ENCODE data around the gene USP25.
"Not testable (repeated sequence)": the region's sequence is repeated elsewhere in the genome, so short reads cannot be mapped to it uniquely, and the experiment has no call there.

The USP25 gene

GRCh38 chr21:15731243-15731613 lies 1.4 kb downstream of the USP25 start:
- Histone ChIP-seq H3K27me3 (ENCODE audit: control insufficient read depth in 5 of 5, insufficient read depth in 4 of 5, low read length in 5 of 5) (no peaks in the 10 kb centered on the region), H3K4me1 (ENCODE audit: control insufficient read depth in 5 of 5, insufficient read depth in 5 of 5, low read length in 5 of 5) (peaks cover 0 to 46% (median 31%) of the 10 kb centered on the region in 5 donors), H3K27ac (ENCODE audit: low read depth, low read length) (peak overlapping the region; percentile 88), H3K9ac (ENCODE audit: low read length in 5 of 5) (peak overlapping the region; percentile 77 to 95 (median 92)), H3K4me3 (ENCODE audit: low read depth in 1 of 5, low read length in 5 of 5) (peak overlapping the region; percentile 68 to 96 (median 89)), H3K36me3 (ENCODE audit: control insufficient read depth in 5 of 5, insufficient read depth in 5 of 5, low read length in 5 of 5) (no peaks in the 10 kb centered on the region), H3K9me3 (ENCODE audit: control insufficient read depth in 5 of 5, low read length in 5 of 5) (no peaks in the 10 kb centered on the region)

DNA sequence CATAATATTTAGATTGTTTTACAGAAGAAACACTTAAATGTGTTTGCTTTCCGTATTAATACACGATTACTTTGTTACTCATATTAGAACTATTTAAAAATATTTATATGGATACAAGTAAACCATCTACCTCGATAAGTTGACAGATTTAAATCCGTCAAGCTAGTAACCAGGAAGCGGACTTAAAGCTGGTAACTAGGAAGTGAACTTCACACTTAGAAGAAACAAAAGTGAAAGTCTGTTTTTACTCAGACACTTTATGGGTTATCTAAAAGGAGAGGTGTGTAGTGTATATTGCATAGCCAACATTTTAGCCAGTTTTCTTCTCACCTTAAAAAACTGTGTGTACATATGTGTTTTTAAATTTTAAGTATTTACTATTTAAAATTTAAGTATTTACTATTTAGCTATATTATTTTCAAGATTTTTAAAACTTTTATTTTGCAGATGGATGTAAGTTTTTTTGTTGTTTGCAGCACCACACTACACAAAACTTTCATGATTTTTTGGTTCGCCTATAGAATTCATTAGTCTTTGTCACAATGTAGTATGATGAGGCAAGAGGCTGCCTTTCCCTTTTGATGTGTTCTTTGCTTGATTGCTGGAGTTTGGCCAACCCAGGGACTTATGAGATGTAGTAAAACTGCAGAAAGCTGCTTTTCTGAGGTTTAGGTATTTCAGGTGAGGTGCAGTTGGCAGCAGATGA lies 2.7 kb downstream of the USP25 start:
- Histone ChIP-seq H3K4me3 (ENCODE audit: low read depth in 1 of 5, low read length in 5 of 5) (peak overlapping the region; percentile 68 to 96 (median 89)), H3K27ac (ENCODE audit: low read depth, low read length) (peak overlapping the region; percentile 88), H3K27me3 (ENCODE audit: control insufficient read depth in 5 of 5, insufficient read depth in 4 of 5, low read length in 5 of 5) (no peaks in the 10 kb centered on the region), H3K4me1 (ENCODE audit: control insufficient read depth in 5 of 5, insufficient read depth in 5 of 5, low read length in 5 of 5) (peaks cover 0 to 48% (median 36%) of the 10 kb centered on the region in 5 donors), H3K36me3 (ENCODE audit: control insufficient read depth in 5 of 5, insufficient read depth in 5 of 5, low read length in 5 of 5) (no peaks in the 10 kb centered on the region), H3K9ac (ENCODE audit: low read length in 5 of 5) (peak overlapping the region in 2 of 5 donors; percentile 19 to 77), H3K9me3 (ENCODE audit: control insufficient read depth in 5 of 5, low read length in 5 of 5) (no peaks in the 10 kb centered on the region)

GRCh38 chr21:15732996-15733329 lies 3.2 kb downstream of the USP25 start:
- Histone ChIP-seq H3K27ac (ENCODE audit: low read depth, low read length) (no peak overlapping the region), H3K36me3 (ENCODE audit: control insufficient read depth in 5 of 5, insufficient read depth in 5 of 5, low read length in 5 of 5) (no peaks in the 10 kb centered on the region), H3K27me3 (ENCODE audit: control insufficient read depth in 5 of 5, insufficient read depth in 4 of 5, low read length in 5 of 5) (no peaks in the 10 kb centered on the region), H3K4me3 (ENCODE audit: low read depth in 1 of 5, low read length in 5 of 5) (peak overlapping the region in 4 of 5 donors; percentile 29 to 90 (median 89)), H3K9me3 (ENCODE audit: control insufficient read depth in 5 of 5, low read length in 5 of 5) (no peaks in the 10 kb centered on the region), H3K9ac (ENCODE audit: low read length in 5 of 5) (no peak overlapping the region), H3K4me1 (ENCODE audit: control insufficient read depth in 5 of 5, insufficient read depth in 5 of 5, low read length in 5 of 5) (peaks cover 0 to 49% (median 36%) of the 10 kb centered on the region in 5 donors)

GRCh38 chr21:15735409-15735808 lies 5.6 kb downstream of the USP25 start:
- H3K4me3 ChIP-seq (ENCODE audit: low read depth in 1 of 5, low read length in 5 of 5), result no peak overlapping the region
- H3K27me3 ChIP-seq (ENCODE audit: control insufficient read depth in 5 of 5, insufficient read depth in 4 of 5, low read length in 5 of 5), result no peaks in the 10 kb centered on the region
- H3K27ac ChIP-seq (ENCODE audit: low read depth, low read length), result peak overlapping the region; percentile 52
- H3K9me3 ChIP-seq (ENCODE audit: control insufficient read depth in 5 of 5, low read length in 5 of 5), result no peaks in the 10 kb centered on the region
- H3K4me1 ChIP-seq (ENCODE audit: control insufficient read depth in 5 of 5, insufficient read depth in 5 of 5, low read length in 5 of 5), result peaks cover 0 to 53% (median 50%) of the 10 kb centered on the region in 5 donors
- no peak overlapping the region for H3K9ac ChIP-seq (ENCODE audit: low read length in 5 of 5)
- no peaks in the 10 kb centered on the region for H3K36me3 ChIP-seq (ENCODE audit: control insufficient read depth in 5 of 5, insufficient read depth in 5 of 5, low read length in 5 of 5)

DNA sequence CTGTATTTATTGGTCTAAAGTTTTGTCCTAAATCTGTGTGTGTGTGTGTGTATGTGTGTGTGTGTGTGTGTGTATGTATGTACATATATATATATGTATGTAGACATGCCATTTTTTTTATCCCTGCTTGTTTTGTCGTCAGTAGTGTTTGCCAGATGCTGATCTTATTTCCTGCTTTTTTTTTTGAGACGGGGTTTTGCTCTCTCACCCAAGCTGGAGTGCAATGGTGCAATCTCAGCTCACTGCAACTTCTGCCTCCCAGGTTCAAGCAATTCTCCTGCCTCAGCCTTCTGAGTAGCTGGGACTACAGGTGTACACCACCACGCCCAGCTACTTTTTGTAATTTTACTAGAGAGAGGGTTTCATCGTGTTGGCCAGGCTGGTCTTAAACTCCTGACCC lies 6.1 kb downstream of the USP25 start:
- H3K4me3 ChIP-seq (ENCODE audit: low read depth in 1 of 5, low read length in 5 of 5), result peak overlapping the region; percentile 45 to 53 (median 50)
- H3K9ac ChIP-seq (ENCODE audit: low read length in 5 of 5), result peak overlapping the region in 2 of 5 donors; percentile 7 to 11
- H3K9me3 ChIP-seq (ENCODE audit: control insufficient read depth in 5 of 5, low read length in 5 of 5); H3K36me3 ChIP-seq (ENCODE audit: control insufficient read depth in 5 of 5, insufficient read depth in 5 of 5, low read length in 5 of 5); H3K27me3 ChIP-seq (ENCODE audit: control insufficient read depth in 5 of 5, insufficient read depth in 4 of 5, low read length in 5 of 5): not testable (repeated sequence)
- peaks cover 0 to 51% (median 48%) of the 10 kb centered on the region in 5 donors for H3K4me1 ChIP-seq (ENCODE audit: control insufficient read depth in 5 of 5, insufficient read depth in 5 of 5, low read length in 5 of 5)
- H3K27ac ChIP-seq (ENCODE audit: low read depth, low read length), result peak overlapping the region; percentile 52

DNA sequence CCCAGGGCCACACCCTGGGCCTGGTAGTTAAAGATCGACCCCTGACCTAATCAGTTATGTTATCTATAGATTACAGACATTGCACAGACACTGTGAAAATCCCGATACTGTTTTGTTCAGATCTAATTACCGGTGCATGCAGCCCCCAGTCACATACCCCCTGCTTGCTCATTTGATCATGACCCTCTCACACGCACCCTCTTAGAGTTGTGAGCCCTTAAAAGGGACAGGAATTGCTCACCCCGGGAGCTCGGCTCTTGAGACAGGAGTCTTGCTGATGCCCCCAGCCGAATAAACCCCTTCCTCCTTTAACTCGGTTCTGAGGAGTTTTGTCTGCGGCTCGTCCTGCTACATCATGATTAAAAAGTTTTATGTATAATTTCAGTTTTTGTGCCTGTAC lies 9.0 kb downstream of the USP25 start:
- H3K27me3 ChIP-seq (ENCODE audit: control insufficient read depth in 5 of 5, insufficient read depth in 4 of 5, low read length in 5 of 5); H3K27ac ChIP-seq (ENCODE audit: low read depth, low read length); H3K9me3 ChIP-seq (ENCODE audit: control insufficient read depth in 5 of 5, low read length in 5 of 5); H3K4me3 ChIP-seq (ENCODE audit: low read depth in 1 of 5, low read length in 5 of 5); H3K36me3 ChIP-seq (ENCODE audit: control insufficient read depth in 5 of 5, insufficient read depth in 5 of 5, low read length in 5 of 5); H3K9ac ChIP-seq (ENCODE audit: low read length in 5 of 5): not testable (repeated sequence)
- peaks cover 3 to 57% (median 48%) of the 10 kb centered on the region in 5 donors for H3K4me1 ChIP-seq (ENCODE audit: control insufficient read depth in 5 of 5, insufficient read depth in 5 of 5, low read length in 5 of 5)

GRCh38 chr21:15740383-15740782 lies 10.6 kb downstream of the USP25 start:
- Histone ChIP-seq H3K27ac (ENCODE audit: low read depth, low read length) (no peak overlapping the region), H3K9ac (ENCODE audit: low read length in 5 of 5) (no peak overlapping the region), H3K9me3 (ENCODE audit: control insufficient read depth in 5 of 5, low read length in 5 of 5) (no peaks in the 10 kb centered on the region), H3K27me3 (ENCODE audit: control insufficient read depth in 5 of 5, insufficient read depth in 4 of 5, low read length in 5 of 5) (no peaks in the 10 kb centered on the region), H3K4me3 (ENCODE audit: low read depth in 1 of 5, low read length in 5 of 5) (no peak overlapping the region), H3K4me1 (ENCODE audit: control insufficient read depth in 5 of 5, insufficient read depth in 5 of 5, low read length in 5 of 5) (peaks cover 3 to 56% (median 45%) of the 10 kb centered on the region in 5 donors), H3K36me3 (ENCODE audit: control insufficient read depth in 5 of 5, insufficient read depth in 5 of 5, low read length in 5 of 5) (peaks cover 0 to 5% (median 0%) of the 10 kb centered on the region in 5 donors)

DNA sequence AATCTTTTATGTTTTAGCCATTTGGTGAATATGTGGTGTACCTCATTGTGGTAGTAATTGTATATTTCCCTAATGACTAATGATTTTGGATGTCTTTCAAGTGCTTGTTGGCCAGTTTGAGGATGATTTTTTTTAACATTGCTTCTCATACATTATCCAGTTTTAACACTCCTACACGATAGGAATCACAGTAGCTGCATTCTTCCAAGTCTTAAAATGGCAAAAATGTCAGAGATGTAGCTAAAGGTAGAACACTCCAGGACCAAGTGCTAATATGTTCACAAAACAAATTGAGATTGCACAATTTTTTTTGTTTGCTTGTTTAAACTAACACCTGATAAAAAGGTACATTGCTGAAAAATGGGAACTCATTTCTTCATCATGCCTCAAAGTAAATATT lies 11.7 kb downstream of the USP25 start:
- no peaks in the 10 kb centered on the region for H3K27me3 ChIP-seq (ENCODE audit: control insufficient read depth in 5 of 5, insufficient read depth in 4 of 5, low read length in 5 of 5)
- peaks cover 3 to 46% (median 36%) of the 10 kb centered on the region in 5 donors for H3K4me1 ChIP-seq (ENCODE audit: control insufficient read depth in 5 of 5, insufficient read depth in 5 of 5, low read length in 5 of 5)
- H3K27ac ChIP-seq (ENCODE audit: low read depth, low read length), result peak overlapping the region; percentile 3
- H3K9me3 ChIP-seq (ENCODE audit: control insufficient read depth in 5 of 5, low read length in 5 of 5), result no peaks in the 10 kb centered on the region
- peaks cover 0 to 5% (median 0%) of the 10 kb centered on the region in 5 donors for H3K36me3 ChIP-seq (ENCODE audit: control insufficient read depth in 5 of 5, insufficient read depth in 5 of 5, low read length in 5 of 5)
- no peak overlapping the region for H3K4me3 ChIP-seq (ENCODE audit: low read depth in 1 of 5, low read length in 5 of 5)
- H3K9ac ChIP-seq (ENCODE audit: low read length in 5 of 5), result no peak overlapping the region

DNA sequence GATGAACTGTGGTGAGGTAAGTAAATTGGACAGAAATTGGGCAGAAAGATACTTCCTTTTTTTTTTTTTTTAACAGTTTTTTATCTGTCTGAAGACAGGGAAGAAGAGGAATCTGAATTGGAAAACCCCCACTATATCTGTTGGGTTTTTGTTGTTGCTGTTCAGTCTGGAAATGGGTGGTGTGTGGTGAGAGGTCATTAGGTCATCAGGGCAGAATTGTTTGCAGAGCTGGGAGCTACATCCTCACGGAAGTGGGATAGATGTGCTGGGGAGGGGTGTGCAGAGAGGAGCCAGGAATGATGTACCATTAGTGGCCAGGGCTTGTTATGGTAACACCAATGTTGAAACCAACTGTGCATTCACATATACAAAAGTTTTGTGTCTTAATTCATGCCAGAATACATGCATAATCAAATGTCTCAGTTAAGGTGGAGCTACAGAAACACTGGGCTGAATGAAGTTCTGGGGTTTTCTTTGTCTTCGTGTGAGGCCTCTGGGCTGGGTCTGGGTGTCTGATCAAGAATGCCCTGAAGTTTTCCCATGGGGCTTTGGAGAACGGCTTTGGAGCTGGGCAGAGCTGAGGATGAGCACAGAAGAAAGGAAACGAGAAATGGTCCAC lies 12.4 kb downstream of the USP25 start:
- H3K36me3 ChIP-seq (ENCODE audit: control insufficient read depth in 5 of 5, insufficient read depth in 5 of 5, low read length in 5 of 5), result peaks cover 0 to 5% (median 0%) of the 10 kb centered on the region in 5 donors

DNA sequence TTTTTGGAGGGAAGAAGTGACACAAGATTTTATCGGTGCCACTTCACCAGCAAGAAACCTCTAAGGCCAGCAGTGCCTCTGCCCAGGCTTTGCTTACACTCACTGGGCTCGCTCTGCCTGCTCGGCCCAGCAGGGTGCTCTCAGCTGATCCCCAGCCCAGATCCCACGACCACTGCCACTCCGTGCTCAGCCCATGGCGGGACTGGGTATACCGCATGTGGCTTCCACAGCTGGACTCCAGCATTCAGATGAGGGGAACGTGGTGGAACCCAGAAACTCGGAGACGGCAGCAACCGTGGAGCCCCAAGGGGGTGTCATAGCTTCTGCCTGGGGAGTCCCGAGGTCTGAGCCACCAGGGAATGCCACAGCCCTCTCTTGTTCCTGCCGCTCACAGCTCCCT lies 12.9 kb downstream of the USP25 start:
- H3K9me3 ChIP-seq (ENCODE audit: control insufficient read depth in 5 of 5, low read length in 5 of 5), result no peaks in the 10 kb centered on the region
- H3K4me3 ChIP-seq (ENCODE audit: low read depth in 1 of 5, low read length in 5 of 5), result no peak overlapping the region
- no peaks in the 10 kb centered on the region for H3K27me3 ChIP-seq (ENCODE audit: control insufficient read depth in 5 of 5, insufficient read depth in 4 of 5, low read length in 5 of 5)
- H3K4me1 ChIP-seq (ENCODE audit: control insufficient read depth in 5 of 5, insufficient read depth in 5 of 5, low read length in 5 of 5), result peaks cover 3 to 43% (median 32%) of the 10 kb centered on the region in 5 donors
- peaks cover 0 to 5% (median 0%) of the 10 kb centered on the region in 5 donors for H3K36me3 ChIP-seq (ENCODE audit: control insufficient read depth in 5 of 5, insufficient read depth in 5 of 5, low read length in 5 of 5)
- H3K27ac ChIP-seq (ENCODE audit: low read depth, low read length), result no peak overlapping the region
- H3K9ac ChIP-seq (ENCODE audit: low read length in 5 of 5), result no peak overlapping the region

More for the DNA sequence above, 12.4 kb downstream of the USP25 start:
- H3K4me3 ChIP-seq (ENCODE audit: low read depth in 1 of 5, low read length in 5 of 5), result no peak overlapping the region
- no peaks in the 10 kb centered on the region for H3K9me3 ChIP-seq (ENCODE audit: control insufficient read depth in 5 of 5, low read length in 5 of 5)
- H3K27me3 ChIP-seq (ENCODE audit: control insufficient read depth in 5 of 5, insufficient read depth in 4 of 5, low read length in 5 of 5), result no peaks in the 10 kb centered on the region
- H3K4me1 ChIP-seq (ENCODE audit: control insufficient read depth in 5 of 5, insufficient read depth in 5 of 5, low read length in 5 of 5), result peaks cover 3 to 43% (median 32%) of the 10 kb centered on the region in 5 donors
- H3K9ac ChIP-seq (ENCODE audit: low read length in 5 of 5), result no peak overlapping the region
- no peak overlapping the region for H3K27ac ChIP-seq (ENCODE audit: low read depth, low read length)

Measured in subcutaneous abdominal adipose tissue (tissue), 5 donors.